Measurements from ENCODE around the gene MYZAP.

- TF ChIP-seq CTCF (optimal IDR thresholded peaks at IDR 0.05 in 1 of 3, IDR thresholded peaks at IDR 0.05 in 1 of 3, conservative IDR thresholded peaks at IDR 0.05 in 1 of 3; ENCODE audit: extremely low read depth in 1 of 3, insufficient read depth in 2 of 3, low read length in 3 of 3): no peak
- TF ChIP-seq EZH2 (IDR thresholded peaks at IDR 0.05; ENCODE audit: low read length): no peak
These were observed 24.9 kb upstream of the MYZAP start for GRCh38 chr15:57566834-57567233.
